HepG2 (cell line): ENCODE measurements around the gene ANKRD44. TPM values are rescaled to one million over a fixed set of nuclear protein-coding genes. Genes with fewer than 3 reads are reported as not detected.

Source experiments
- ATAC-seq: fragments of 200-7000 bp; cut with Tn5 transposase; 3 replicates; pipeline ENCODE4 v1.9.1; 2020; ENCODE audit warnings: mild to moderate bottlenecking, moderate library complexity
- BruUV-seq: library from RNA; stranded (reverse); fragments of 400-500 nt; replicated peaks from 2 replicates; lab custom pipeline; 2021; lab: Mats Ljungman, UMichigan
- CTCF ChIA-PET: fragments of 300-600 bp; formaldehyde crosslinking; extraction: SDS; loops from one replicate; lab custom pipeline; 2021; ENCODE audit warnings: low total read pairs, inconsistent platforms, low intra/inter-chr PET ratio; lab: Yijun Ruan, JAX
- POLR2A ChIA-PET: fragments of 350-600 bp; sonication (Branson Sonifier 250); formaldehyde crosslinking; loops from one replicate; lab custom pipeline; 2020; ENCODE audit warnings: antibody characterized with exemption, inconsistent platforms; lab: Yijun Ruan, JAX
- DNase-seq: peaks from one replicate; pipeline ENCODE4 v3.0.0-alpha.2; 2015; ENCODE audit warnings: low spot score
- FAIRE-seq: peaks from 3 replicates; lab custom pipeline; 2011; peaks lifted over from hg19 to GRCh38; lab: Jason Lieb, UNC
- H2AFZ ChIP-seq: one replicate; pipeline ENCODE4 v1.6.1; 2011; ENCODE audit warnings: low read length, inconsistent platforms
- H3K27ac ChIP-seq: fragments of 300-600 bp; 3 replicates; pipeline ENCODE4 v1.8.0; 2011; ENCODE audit warnings: mixed run types, mild to moderate bottlenecking, mixed read lengths, low read length, inconsistent platforms; ENCODE audit not compliant: insufficient read depth; ENCODE audit errors: extremely low read length
- H3K27me3 ChIP-seq, 2 experiments: fragments of 200-600 bp in 1 of 2; 2 replicates in 1 of 2; 3 replicates in 1 of 2; pipeline versions ENCODE4 v1.6.0 to v1.8.0; 2011; ENCODE audit warnings: low read length in 2 of 2, mild to moderate bottlenecking in 2 of 2, moderate library complexity in 2 of 2, inconsistent platforms in 1 of 2; ENCODE audit not compliant: insufficient read depth in 2 of 2, control insufficient read depth in 1 of 2
- H3K36me3 ChIP-seq, 2 experiments: fragments of 200-600 bp in 1 of 2; replicated peaks in 1 of 2; 2 replicates in 1 of 2; 3 replicates in 1 of 2; pipeline versions ENCODE4 v1.5.1 to v1.8.0; 2011; ENCODE audit warnings: low read length in 2 of 2, inconsistent platforms in 1 of 2; ENCODE audit not compliant: insufficient read depth in 2 of 2, control insufficient read depth in 1 of 2
- H3K4me1 ChIP-seq: 2 replicates; pipeline ENCODE4 v1.5.1; 2012; ENCODE audit warnings: low read length, inconsistent platforms; ENCODE audit not compliant: insufficient read depth
- H3K4me2 ChIP-seq: 2 replicates; pipeline ENCODE4 v1.6.0; 2011; ENCODE audit warnings: low read depth, low read length, inconsistent platforms
- H3K4me3 ChIP-seq, 3 experiments: fragments of 200-600 bp in 1 of 3; sonication (generic), shearing (Covaris generic) in 1 of 3; replicated peaks in 1 of 3; 2 replicates each; pipeline ENCODE4 v1.5.1; 2011 to 2016; ENCODE audit warnings: low read length in 3 of 3, inconsistent platforms in 2 of 3, low read depth in 2 of 3, mild to moderate bottlenecking in 2 of 3, control low read depth in 1 of 3, mixed read lengths in 1 of 3; ENCODE audit not compliant: insufficient read depth in 1 of 3
- H3K79me2 ChIP-seq: one replicate; pipeline ENCODE4 v1.6.1; 2011; ENCODE audit warnings: low read length, inconsistent platforms; ENCODE audit not compliant: insufficient read depth
- H3K9ac ChIP-seq: 2 replicates; pipeline ENCODE4 v1.6.0; 2011; ENCODE audit warnings: mild to moderate bottlenecking, low read depth, low read length, inconsistent platforms; ENCODE audit not compliant: insufficient read depth
- H3K9me3 ChIP-seq: 2 replicates; pipeline ENCODE4 v1.5.1; 2012; ENCODE audit warnings: mild to moderate bottlenecking, low read length
- H4K20me1 ChIP-seq: 2 replicates; pipeline ENCODE4 v1.6.0; 2011; ENCODE audit warnings: inconsistent platforms, mild to moderate bottlenecking, low read length, moderate library complexity; ENCODE audit not compliant: insufficient read depth
- ATF7-NPFF ChIP-seq: sonication (generic); formaldehyde crosslinking; IDR thresholded peaks from 2 replicates; pipeline ENCODE4 v1.8.1; 2023; ENCODE audit warnings: mild to moderate bottlenecking, low read depth, missing genetic modification reagents, moderate library complexity
- GFI1 ChIP-seq: sonication (generic); formaldehyde crosslinking; IDR thresholded peaks from 2 replicates; pipeline ENCODE4 v1.5.0; 2020; ENCODE audit warnings: missing genetic modification reagents, mild to moderate bottlenecking, borderline replicate concordance
- MLLT10 ChIP-seq: sonication (generic); formaldehyde crosslinking; IDR thresholded peaks from 2 replicates; pipeline ENCODE4 v1.4.0; 2020; ENCODE audit warnings: missing genetic modification reagents
- MXD4 ChIP-seq: IDR thresholded peaks from 2 replicates; pipeline ENCODE4 v1.6.1; 2016; ENCODE audit warnings: mild to moderate bottlenecking, missing biosample characterization, missing genetic modification reagents
- RFX5 ChIP-seq: IDR thresholded peaks from 2 replicates; pipeline ENCODE4 v1.6.1; 2011; ENCODE audit warnings: low read depth, low read length, improper control_type of control experiment
- RORA ChIP-seq: sonication (generic); formaldehyde crosslinking; IDR thresholded peaks from 2 replicates; pipeline ENCODE4 v1.5.0; 2020; ENCODE audit warnings: mild to moderate bottlenecking, missing genetic modification reagents, moderate library complexity
- ZFX ChIP-seq: sonication (generic); formaldehyde crosslinking; IDR thresholded peaks from 2 replicates; pipeline ENCODE4 v1.4.0; 2020; ENCODE audit warnings: mild to moderate bottlenecking, low read depth, missing genetic modification reagents, moderate library complexity
- ZNF335 ChIP-seq: sonication (generic); formaldehyde crosslinking; IDR thresholded peaks from 2 replicates; pipeline ENCODE4 v1.4.0; 2020; ENCODE audit warnings: missing genetic modification reagents
- ZNF737 ChIP-seq: sonication (generic); formaldehyde crosslinking; IDR thresholded peaks from 2 replicates; pipeline ENCODE4 v1.5.0; 2020; ENCODE audit warnings: missing genetic modification reagents, mild to moderate bottlenecking, borderline replicate concordance
- WGBS: methylation state at CpG from one replicate; pipeline ENCODE4 v1.1.6; 2017; ENCODE audit warnings: low lambda C conversion rate; 5-methylcytosine and 5-hydroxymethylcytosine counted together
- in situ Hi-C: cut with HindIII; loops from 2 replicates; pipeline ENCODE4 v1.10.0; 2017; ENCODE audit warnings: low pct_unique_long_range_greater_than_20kb; ENCODE audit not compliant: extremely low pct_ligation_motif_present
- intact Hi-C: fragments of 100-400 bp; cut with micrococcal nuclease; formaldehyde crosslinking; loops from one replicate; pipeline ENCODE4 v1.10.0; 2022; ENCODE audit not compliant: unreplicated experiment
- polyA plus RNA-seq, 8 experiments: library from polyadenylated mRNA; depleted of rRNA in 3 of 8; stranded (reverse) in 7 of 8; unstranded in 1 of 8; fragments of >200 nt; fragmentation: Illumina TruSeq in 4 of 8; extraction: Trizol in 4 of 8; gene quantifications; 2 replicates each; pipeline versions ENCODE4 v1.2.1 to v1.2.3, GENCODE V29; 2011 to 2016; ENCODE audit warnings: low read depth in 4 of 8, missing spikeins in 1 of 8, mixed read lengths in 1 of 8; ENCODE audit not compliant: insufficient read depth in 1 of 8
- total RNA-seq, 5 experiments: library from RNA; depleted of rRNA; stranded (reverse); fragments of >200 nt; fragmentation: Illumina TruSeq; extraction: Trizol; gene quantifications; 2 replicates each; pipeline ENCODE4 v1.2.3, GENCODE V29; 2016; ENCODE audit warnings: low read depth in 1 of 5
- TF ChIP-seq, protein P1 (sequence below), 2 experiments: sonication (generic) in 1 of 2; formaldehyde crosslinking in 1 of 2; IDR thresholded peaks; 2 replicates each; pipeline versions ENCODE4 v1.6.1 to v1.9.0; 2014 to 2022; ENCODE audit warnings: antibody characterized with exemption in 1 of 2, borderline replicate concordance in 1 of 2, inconsistent platforms in 1 of 2, low read depth in 1 of 2, missing genetic modification reagents in 1 of 2
- TF ChIP-seq, protein P2 (sequence below): sonication (generic); formaldehyde crosslinking; IDR thresholded peaks from 2 replicates; pipeline ENCODE4 v1.4.0; 2020; ENCODE audit warnings: mild to moderate bottlenecking, missing genetic modification reagents

ANKRD44 gene
- total and polyA plus RNA-seq, 2 of the 13 experiments (the other 11 are each of a cell fraction or from before 2014, with no cell fraction given) = 0.04 to 0.11 TPM

DNA sequence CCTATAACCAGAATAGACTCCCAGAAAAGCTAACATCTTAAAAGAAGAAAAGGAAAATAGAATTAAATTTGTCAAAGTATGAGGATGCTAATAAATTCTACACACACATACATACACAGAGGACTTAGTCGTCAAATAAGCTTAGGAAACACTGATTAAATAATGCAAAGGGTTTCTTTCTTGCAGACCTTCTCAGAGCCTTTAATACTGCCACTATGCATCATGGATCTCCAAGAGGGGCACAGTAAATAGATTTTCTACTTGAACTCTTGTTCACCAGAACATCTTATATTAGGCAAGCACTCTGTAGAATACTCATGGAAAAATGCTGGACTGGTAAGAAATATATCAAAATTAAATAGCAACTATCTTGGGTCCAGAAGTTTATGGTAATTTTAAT lies 69.4 kb downstream of the ANKRD44 start:
- 0% methylated on average over 1 of the region's 1 CpG for WGBS
- in situ Hi-C loops = no loop called here
- DNase-seq (no peak), ATAC-seq (no peak), FAIRE-seq (no peak)
- no TSS peak for BruUV-seq
- CTCF ChIA-PET = no interaction called here
- POLR2A ChIA-PET = no interaction called here
- Histone ChIP-seq H3K36me3 (no peaks in the 10 kb centered on the region), H3K79me2 (no peaks in the 10 kb centered on the region), H3K4me2 (no peak overlapping the region), H3K4me1 (no peaks in the 10 kb centered on the region), H3K27me3 (peaks cover 0 to 4% of the 10 kb centered on the region in 2 experiments; a peak in 2 of 5 replicates), H3K27ac (no peak overlapping the region), H3K4me3 (no peak overlapping the region), H2AFZ (no peak overlapping the region), H3K9me3 (no peaks in the 10 kb centered on the region), H3K9ac (no peak overlapping the region), H4K20me1 (no peaks in the 10 kb centered on the region)
- intact Hi-C loops = no loop called here
- TF ChIP-seq RFX5 (no peak), ATF7-NPFF (no peak), MXD4 (CRISPR knock-in tag) (no peak), ZFX (CRISPR knock-in tag) (no peak), ZNF335 (CRISPR knock-in tag) (no peak), RORA (CRISPR knock-in tag) (no peak), MLLT10 (CRISPR knock-in tag) (no peak), GFI1 (CRISPR knock-in tag) (no peak), ZNF737 (CRISPR knock-in tag) (no peak)
- TF ChIP-seq, protein P1, sequence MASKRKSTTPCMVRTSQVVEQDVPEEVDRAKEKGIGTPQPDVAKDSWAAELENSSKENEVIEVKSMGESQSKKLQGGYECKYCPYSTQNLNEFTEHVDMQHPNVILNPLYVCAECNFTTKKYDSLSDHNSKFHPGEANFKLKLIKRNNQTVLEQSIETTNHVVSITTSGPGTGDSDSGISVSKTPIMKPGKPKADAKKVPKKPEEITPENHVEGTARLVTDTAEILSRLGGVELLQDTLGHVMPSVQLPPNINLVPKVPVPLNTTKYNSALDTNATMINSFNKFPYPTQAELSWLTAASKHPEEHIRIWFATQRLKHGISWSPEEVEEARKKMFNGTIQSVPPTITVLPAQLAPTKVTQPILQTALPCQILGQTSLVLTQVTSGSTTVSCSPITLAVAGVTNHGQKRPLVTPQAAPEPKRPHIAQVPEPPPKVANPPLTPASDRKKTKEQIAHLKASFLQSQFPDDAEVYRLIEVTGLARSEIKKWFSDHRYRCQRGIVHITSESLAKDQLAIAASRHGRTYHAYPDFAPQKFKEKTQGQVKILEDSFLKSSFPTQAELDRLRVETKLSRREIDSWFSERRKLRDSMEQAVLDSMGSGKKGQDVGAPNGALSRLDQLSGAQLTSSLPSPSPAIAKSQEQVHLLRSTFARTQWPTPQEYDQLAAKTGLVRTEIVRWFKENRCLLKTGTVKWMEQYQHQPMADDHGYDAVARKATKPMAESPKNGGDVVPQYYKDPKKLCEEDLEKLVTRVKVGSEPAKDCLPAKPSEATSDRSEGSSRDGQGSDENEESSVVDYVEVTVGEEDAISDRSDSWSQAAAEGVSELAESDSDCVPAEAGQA (IDR thresholded peaks at IDR 0.05; ENCODE audit: low read depth) = no peak
- TF ChIP-seq, protein P1 (CRISPR knock-in tag; IDR thresholded peaks at IDR 0.05; ENCODE audit: borderline replicate concordance) = no peak
- TF ChIP-seq, protein P2, sequence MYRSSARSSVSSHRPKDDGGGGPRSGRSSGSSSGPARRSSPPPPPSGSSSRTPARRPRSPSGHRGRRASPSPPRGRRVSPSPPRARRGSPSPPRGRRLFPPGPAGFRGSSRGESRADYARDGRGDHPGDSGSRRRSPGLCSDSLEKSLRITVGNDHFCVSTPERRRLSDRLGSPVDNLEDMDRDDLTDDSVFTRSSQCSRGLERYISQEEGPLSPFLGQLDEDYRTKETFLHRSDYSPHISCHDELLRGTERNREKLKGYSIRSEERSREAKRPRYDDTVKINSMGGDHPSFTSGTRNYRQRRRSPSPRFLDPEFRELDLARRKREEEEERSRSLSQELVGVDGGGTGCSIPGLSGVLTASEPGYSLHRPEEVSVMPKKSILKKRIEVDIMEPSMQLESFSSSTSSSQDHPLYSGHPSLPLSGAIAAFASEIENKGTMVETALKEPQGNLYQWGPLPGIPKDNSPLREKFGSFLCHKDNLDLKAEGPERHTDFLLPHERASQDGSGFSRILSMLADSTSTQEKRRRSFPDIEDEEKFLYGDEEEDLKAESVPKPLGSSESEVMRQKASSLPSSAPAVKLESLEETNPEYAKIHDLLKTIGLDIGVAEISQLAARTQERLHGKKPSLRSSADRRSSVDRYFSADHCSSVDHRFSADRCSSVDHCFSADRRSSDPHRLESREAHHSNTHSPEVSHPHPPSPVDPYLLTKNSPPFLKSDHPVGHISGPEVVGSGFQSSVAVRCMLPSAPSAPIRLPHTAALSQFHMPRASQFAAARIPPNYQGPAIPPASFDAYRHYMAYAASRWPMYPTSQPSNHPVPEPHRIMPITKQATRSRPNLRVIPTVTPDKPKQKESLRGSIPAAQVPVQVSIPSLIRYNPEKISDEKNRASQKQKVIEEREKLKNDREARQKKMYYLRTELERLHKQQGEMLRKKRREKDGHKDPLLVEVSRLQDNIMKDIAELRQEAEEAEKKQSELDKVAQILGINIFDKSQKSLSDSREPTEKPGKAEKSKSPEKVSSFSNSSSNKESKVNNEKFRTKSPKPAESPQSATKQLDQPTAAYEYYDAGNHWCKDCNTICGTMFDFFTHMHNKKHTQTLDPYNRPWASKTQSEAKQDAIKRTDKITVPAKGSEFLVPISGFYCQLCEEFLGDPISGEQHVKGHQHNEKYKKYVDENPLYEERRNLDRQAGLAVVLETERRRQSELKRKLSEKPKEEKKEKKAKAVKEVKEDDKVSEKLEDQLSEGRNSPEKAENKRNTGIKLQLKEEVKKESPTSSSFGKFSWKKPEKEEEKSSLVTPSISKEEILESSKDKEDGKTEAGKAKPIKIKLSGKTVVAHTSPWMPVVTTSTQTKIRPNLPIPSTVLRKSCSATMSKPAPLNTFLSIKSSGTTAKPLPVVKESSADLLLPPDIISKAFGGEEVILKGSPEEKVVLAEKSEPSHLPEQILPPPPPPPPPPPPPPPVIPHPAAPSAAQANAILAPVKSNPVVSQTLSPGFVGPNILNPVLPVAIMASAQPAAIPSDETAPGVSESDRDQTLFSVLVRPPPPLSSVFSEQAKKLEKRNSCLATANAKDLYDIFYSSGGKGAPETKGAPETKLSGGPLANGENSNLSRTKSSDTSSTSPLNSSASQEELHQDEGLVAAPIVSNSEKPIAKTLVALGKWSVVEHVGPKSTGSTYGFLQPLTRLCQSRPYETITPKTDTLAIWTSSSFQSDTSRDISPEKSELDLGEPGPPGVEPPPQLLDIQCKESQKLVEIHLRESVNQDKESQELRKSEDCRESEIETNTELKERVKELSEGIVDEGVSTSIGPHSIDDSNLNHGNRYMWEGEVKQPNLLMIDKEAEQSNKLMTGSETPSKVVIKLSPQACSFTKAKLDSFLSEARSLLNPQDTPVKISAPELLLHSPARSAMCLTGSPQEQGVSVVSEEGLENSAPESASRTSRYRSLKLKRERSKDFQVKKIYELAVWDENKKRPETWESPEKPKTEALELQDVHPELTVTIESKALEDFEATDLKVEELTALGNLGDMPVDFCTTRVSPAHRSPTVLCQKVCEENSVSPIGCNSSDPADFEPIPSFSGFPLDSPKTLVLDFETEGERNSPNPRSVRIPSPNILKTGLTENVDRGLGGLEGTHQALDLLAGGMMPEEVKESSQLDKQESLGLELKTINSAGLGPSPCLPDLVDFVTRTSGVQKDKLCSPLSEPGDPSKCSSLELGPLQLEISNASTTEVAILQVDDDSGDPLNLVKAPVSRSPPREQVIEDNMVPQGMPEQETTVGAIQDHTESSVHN = no peak
